Measurements from ENCODE around the gene MARK2.

The MARK2 gene

GRCh38 chr11:63937713-63938478 lies 99.0 kb downstream of the MARK2 start:
- DNase-seq = no peak

- peak; percentile 83 to 98 (median 91) for DNase-seq
Measured at GRCh38 chr11:63938479-63939396, 99.8 kb downstream of the MARK2 start, which contains the start of gene NAA40. TSS of gene NAA40 (plus strand) at chr11:63939002. CDS start at chr11:63939097, 95 bp downstream.

- DNase-seq = no peak
Measured at GRCh38 chr11:63939397-63939891, 100.5 kb downstream of the MARK2 start.

- DNase-seq = no peak
Measured at GRCh38 chr11:63940786-63941185, 101.9 kb downstream of the MARK2 start.

GRCh38 chr11:63941901-63942300 lies 103.0 kb downstream of the MARK2 start:
- DNase-seq = no peak

- no peak for DNase-seq
Measured at GRCh38 chr11:63942803-63943202, 103.9 kb downstream of the MARK2 start.

- DNase-seq = no peak
Measured at GRCh38 chr11:63944987-63945386, 106.1 kb downstream of the MARK2 start.

- DNase-seq = peak in 3 of 5 donors; percentile 15 to 45 (median 45)
Measured at GRCh38 chr11:63945477-63946163, 106.7 kb downstream of the MARK2 start.

GRCh38 chr11:63951779-63952536 lies 113.0 kb downstream of the MARK2 start:
- DNase-seq = peak in 1 of 5 donors; percentile 55

- no peak for DNase-seq
Measured at GRCh38 chr11:63952570-63952969, 113.7 kb downstream of the MARK2 start.

GRCh38 chr11:63958008-63958407 lies 119.1 kb downstream of the MARK2 start:
- DNase-seq = no peak
